Measurements from ENCODE around the gene ALDH1L2.
"Not testable (repeated sequence)": the region's sequence is repeated elsewhere in the genome, so short reads cannot be mapped to it uniquely, and the experiment has no call there.

The ALDH1L2 gene

GRCh38 chr12:105084251-105085250, at the start of gene ALDH1L2:
TSS of gene ALDH1L2 (minus strand) at chr12:105084458. CDS start at chr12:105084436, 22 bp downstream.
- DNase-seq (ENCODE audit: low read depth) = peak; percentile 5

DNA sequence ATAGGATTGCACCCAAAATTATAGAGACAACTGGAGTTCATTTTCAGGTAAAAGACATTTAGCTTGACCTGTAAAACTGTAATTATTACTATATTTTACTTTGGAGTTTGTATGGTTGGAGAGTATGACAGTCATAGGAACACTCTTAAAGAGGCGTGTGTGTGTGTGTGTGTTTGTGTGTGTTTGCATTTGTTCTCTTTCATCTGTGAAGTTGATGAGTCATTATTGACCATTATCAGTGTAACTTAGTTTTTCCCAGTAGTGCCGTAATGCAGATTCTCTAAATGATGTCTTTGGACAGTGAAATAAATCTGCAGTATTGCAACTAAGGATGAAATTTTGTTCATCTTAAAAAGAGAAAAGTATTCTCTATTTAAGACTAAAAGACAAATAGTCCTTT, 36.3 kb upstream of the ALDH1L2 start:
- no peak for DNase-seq (ENCODE audit: low read depth)

GRCh38 chr12:105116969-105117368, 32.7 kb upstream of the ALDH1L2 start:
- no peak for DNase-seq (ENCODE audit: low read depth)

DNA sequence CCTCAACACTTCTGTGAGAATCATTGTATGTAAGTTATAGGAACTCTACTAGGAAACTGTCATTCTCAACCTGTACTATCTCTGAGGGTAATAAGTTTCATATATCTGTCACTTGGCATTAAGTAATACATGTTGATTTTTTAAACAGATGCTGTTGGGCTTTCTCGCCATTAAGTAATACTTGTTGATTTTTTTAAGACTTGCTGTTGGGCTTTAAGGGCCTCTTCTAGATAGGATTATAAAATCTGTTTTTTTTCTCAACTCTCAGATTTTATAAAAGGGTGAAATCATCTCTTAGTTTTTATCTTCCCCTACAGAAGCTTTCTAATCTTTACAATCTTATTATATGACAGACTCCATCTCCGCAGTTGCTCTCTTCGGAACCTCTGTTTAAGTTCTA, 28.8 kb upstream of the ALDH1L2 start:
- DNase-seq (ENCODE audit: low read depth) = no peak

DNA sequence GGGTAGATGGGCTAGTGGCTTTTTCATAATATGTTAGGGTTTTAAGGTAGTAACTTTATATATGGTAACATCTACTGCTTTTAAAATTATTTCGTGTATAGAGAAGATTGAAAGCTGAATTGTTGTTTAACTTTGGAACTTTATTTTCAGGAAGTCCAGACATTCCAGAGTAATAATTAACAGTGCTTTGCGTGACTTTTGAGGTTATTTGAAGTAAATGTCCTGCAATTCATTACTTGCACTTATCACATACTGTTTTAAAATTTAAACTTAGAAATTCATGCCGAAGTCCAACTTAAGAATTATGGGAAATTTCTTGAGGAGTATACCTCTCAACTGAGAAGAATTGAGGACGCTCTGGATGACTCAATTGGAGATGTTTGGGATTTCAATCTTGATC, 26.6 kb upstream of the ALDH1L2 start:
- no peak for DNase-seq (ENCODE audit: low read depth)

GRCh38 chr12:105109465-105110212, 25.4 kb upstream of the ALDH1L2 start:
- DNase-seq (ENCODE audit: low read depth) = no peak

- DNase-seq (ENCODE audit: low read depth) = peak; percentile 91
Observed at GRCh38 chr12:105107494-105108371, 23.5 kb upstream of the ALDH1L2 start, which contains the start of gene WASHC4. TSS of gene WASHC4 (plus strand) at chr12:105107731. CDS start at chr12:105107801, 70 bp downstream.

- DNase-seq (ENCODE audit: low read depth) = no peak
Observed at GRCh38 chr12:105107171-105107493, 22.9 kb upstream of the ALDH1L2 start.

DNA sequence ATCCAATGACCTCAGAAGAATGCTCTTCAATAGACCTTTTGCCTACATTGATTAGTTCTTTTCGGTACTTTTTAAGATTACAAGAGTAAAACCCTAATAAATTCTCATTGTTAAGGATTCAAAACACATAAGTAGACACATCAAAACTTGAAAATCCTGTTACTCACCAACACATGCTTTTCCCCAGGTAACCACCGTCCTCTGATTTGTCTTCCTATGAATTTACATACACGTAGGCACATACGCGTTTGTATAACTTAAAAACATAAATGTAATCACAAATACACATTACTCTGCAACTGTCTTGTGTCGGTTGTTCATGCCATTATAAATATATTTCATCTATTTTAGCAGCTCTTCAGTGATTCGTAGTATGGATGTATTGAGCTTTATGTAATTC, 22.4 kb upstream of the ALDH1L2 start:
- DNase-seq (ENCODE audit: low read depth) = no peak

GRCh38 chr12:105104762-105105161, 20.5 kb upstream of the ALDH1L2 start:
- no peak for DNase-seq (ENCODE audit: low read depth)

- no peak for DNase-seq (ENCODE audit: low read depth)
Observed at GRCh38 chr12:105102673-105103072, 18.4 kb upstream of the ALDH1L2 start.

DNA sequence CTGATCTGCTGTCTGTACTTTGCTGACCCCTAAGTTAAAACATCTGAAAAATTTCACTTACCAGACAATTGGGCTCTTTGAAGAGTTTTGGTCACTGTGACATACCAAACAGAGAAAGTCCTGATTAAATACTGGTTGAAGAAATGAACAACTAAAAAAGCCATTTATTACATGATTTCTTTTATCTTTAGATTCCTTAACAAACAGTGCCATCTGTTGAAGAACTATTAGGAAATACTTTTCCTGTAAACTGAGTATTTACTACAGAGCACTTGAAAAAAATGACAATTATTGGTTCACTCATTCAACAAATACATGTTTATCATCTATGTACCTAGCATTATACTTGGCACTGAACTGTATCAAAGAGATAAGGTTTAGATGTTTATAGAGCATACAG, 16.7 kb upstream of the ALDH1L2 start:
- DNase-seq (ENCODE audit: low read depth) = no peak

DNA sequence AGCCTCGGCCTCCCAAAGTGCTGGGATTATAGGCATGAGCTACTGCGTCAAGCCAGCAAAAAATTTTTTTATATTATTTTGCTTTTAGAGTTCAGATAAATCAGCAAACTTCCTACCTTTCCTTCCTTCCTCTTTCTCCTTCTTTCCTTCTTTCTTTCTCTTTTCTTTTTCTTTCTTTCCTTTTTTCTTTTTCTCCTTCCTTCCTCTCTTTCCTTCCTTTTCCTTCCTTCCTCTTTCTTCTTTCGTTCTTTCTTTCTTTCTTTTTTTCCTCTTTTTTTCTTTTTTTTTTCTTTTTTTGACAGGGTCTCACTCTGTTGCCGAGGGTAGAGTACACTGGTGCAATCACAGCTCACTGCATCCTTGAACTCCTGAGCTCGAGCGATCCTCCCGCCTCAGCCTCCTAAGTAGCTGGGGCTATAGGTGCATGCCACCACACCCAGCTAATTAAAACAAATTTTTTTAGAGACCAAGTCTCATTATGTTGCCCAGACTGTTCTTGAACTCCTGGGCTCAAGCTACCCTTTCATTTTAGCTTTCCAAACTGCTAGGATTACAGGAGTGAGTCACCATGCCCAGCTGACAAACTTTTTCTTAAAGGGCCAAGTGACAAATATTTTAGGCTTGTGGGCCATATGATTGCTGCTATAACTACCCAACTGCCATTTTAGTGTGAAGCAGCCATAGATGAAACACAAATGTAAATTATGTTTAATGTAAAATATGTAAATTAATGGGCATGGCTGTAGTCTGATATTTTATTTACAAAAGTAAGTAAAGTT, 16.1 kb upstream of the ALDH1L2 start:
- DNase-seq (ENCODE audit: low read depth) = no peak

GRCh38 chr12:105099356-105099755, 15.1 kb upstream of the ALDH1L2 start:
- no peak for DNase-seq (ENCODE audit: low read depth)

DNA sequence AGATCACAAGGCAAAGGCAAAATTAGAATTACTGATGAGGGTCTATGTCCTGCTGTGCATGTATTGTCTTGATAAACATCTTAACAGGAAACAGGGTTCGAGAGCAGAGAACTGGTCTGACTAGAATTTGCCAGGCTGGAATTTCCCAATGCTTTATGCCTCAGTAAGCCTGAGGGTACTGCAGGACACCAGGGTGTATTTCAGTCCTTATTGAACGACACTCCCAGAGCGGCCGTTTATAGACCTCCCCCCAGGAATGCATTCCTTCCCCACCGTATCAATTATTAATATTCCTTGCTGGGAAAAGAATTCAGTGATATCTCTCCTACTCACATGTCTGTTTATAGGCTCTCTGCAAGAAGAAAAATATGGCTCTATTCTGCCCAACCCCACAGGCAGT, 11.1 kb upstream of the ALDH1L2 start:
- not testable (repeated sequence) for DNase-seq (ENCODE audit: low read depth)

- no peak for DNase-seq (ENCODE audit: low read depth)
Observed at GRCh38 chr12:105092336-105092735, 8.1 kb upstream of the ALDH1L2 start.

DNA sequence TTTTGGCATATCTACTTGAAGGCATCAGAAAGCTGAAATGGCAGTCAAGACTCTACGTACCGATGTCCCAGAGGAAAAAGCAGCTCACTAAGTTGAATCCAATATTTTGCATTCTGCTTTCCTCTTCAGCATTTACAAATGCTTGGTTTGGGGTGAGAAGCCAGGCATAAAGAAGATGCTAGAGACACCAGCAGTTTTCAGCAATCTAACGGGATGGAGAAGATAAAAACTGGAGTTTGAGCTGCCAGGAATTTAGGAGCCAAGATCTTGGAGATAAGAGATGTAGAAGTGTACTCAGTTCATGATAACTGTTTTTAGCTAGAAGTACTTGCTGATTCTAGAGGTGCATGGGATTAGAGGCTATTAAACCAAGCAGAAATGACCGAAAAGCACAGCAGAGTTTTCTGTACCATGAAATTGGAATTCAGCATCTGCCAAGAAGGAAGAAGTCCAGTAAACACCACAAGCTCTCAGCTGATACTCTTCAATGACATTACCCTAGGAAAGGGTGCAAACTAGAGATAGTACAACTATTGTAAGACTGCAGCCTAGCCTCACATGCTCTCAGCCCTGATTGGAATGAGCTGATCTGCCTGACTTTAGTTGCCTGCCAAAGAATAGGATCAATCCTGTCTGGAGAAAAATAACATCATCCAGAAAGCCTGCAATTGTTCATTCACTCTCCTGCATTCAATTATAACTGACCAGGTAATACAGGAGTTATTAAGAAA, 7.4 kb upstream of the ALDH1L2 start:
- DNase-seq (ENCODE audit: low read depth) = no peak

DNA sequence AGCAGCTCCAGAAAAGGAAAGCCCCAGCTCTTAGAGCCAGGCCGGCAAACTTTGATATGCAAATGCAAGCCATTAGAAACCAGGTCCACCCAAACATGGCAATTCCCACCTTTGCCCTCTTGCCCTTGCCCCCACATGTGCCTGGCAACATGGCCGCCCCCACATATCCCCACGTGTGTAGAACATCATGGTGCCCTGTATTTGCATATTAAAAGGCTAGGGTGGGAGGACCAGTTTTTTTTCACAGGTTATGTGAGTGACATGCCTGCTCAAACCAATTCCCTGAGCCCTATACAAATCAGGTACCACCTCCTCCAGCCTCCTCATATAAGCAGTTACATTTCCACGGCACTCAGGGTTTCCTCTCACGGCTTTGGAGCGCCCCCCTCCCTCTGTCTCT, 6.1 kb upstream of the ALDH1L2 start:
- no peak for DNase-seq (ENCODE audit: low read depth)

- no peak for DNase-seq (ENCODE audit: low read depth)
Observed at GRCh38 chr12:105089817-105090216, 5.6 kb upstream of the ALDH1L2 start.

DNA sequence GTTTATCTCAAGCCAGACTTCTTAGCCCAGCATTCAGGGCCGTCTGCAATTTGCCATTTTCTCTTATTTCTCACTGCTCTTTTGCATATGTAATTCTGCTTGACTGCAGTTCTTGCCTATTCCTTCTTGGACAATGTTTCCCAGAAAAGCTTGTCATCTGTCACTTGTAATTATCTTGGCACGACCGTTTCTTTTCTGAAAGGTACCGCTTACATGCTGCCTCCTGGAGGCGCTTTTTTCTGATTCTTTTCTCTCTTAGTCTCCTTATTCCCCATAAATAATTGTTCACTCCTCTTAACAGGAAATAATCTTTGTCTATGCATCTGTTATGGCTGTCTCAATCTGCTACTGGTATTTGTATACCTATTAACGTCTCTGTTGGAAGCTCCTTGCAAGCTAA, 1.2 kb upstream of the ALDH1L2 start:
- DNase-seq (ENCODE audit: low read depth) = no peak

Measured in activated T-cell treated with anti-CD3 and anti-CD28 coated beads for 1 hour (primary cell).